Stimulated activated CD4-positive, alpha-beta T cell treated with anti-CD3 and anti-CD28 coated beads, TNF-alpha, amount 100 ng/mL, for 48 hours (primary cell): Measurements from ENCODE around the gene PIGV.
"Not testable (repeated sequence)": the region's sequence is repeated elsewhere in the genome, so short reads cannot be mapped to it uniquely, and the experiment has no call there.

Experiments
- DNase-seq, 3 donors: peaks; one replicate each; pipeline ENCODE4 v3.0.0-alpha.2; 2020; ENCODE audit warnings: low read depth in 3 of 3

PIGV gene

DNA sequence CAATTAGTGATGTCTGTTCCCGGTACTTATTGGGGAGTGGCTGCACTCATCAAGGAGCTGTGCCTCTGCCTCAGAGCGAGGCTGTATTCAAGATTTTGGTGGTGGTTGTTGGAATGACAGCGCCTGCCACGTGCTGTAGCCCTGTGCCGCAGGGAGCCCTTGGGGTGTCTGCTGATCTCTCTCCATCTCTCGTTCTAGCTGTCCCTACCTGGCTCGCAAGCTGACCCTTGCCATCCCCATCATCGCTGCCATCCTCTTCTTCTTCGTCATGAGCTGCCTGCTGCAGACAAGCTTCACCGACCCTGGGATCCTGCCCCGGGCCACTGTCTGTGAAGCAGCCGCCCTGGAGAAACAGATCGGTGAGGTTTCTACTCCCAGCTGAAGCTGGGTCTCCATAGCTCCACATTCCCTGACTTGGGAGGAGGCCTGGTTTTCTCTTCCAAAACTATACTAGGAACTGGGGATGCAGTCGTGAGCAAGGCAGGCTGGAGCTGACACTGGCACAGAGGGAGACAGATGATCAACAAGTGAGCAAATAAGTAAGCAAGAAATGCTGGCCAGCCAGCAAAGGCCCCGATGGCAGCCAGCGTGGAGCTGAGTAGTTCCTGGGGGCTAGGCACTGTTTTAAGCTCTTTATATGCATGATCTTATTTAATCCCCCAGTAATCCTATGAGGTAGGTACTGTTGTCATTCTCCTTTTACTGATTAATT is 44.7 kb downstream of the PIGV start:
- DNase-seq = no peak

DNA sequence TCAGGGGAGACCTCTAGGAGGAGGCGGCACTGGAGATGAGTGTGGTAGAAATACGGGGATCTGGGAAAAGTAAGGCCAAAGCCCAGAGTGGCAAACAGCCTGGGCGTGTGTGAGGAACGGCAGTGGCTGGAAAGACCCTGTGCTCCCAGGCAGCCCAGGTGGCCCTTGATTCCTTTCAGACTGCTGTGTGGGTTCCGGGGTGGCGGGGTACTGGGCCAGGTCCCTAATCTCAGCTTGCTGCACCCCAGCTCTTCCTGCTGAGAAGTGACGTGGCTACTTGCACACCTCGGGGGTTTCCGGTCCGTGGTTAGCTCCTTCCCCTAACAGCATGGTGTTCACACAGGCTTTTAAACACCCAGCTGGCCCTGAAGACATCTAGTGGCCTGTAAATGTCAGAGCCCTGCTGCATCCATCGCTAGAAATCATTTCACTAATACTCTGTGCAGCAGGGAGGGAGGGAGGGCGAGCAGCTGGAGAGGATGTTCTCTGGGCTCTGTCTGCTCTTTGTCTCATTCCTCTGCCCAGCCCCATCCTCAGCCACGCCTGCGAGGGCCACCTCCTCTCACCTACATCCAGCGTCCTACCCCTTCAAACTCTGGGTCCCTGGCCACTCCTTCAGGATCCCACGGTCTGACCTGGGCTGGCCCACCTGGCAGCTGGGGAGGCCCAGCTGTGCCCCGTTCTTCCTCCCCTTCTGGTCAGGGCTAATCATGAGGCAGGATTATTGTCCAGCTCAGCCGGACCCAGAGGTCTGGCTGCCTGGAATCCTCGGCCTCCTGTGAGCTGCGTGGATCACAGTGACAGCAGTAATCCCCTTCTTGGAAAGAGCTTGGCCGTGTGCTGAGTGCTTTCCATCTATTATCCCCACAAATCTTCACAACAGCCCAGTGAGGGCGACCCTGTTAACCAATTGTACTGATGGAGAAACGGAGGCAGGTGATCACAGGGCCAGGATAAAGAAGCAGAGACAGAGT is 46.0 kb downstream of the PIGV start:
- peak; percentile 47 to 76 (median 71) for DNase-seq

DNA sequence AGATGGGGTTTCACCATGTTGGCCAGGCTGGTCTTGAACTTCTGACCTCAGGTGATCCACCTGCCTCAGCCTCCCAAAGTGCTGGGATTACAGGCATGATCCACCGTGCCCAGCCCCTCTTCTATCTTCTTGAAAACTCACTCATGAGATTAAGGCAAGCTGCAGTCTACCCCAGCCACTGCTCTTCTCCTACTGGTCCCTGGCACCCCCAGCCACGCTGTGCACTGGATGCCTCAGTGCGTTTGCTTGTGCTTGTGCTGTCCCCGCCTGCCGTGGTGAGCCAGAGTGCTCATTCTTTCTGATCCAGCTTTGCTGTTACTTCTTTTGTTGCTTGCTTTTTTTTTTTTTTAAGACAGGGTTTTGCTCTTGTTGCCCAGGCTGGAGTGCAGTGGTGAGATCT is 49.9 kb downstream of the PIGV start:
- DNase-seq = not testable (repeated sequence)

DNA sequence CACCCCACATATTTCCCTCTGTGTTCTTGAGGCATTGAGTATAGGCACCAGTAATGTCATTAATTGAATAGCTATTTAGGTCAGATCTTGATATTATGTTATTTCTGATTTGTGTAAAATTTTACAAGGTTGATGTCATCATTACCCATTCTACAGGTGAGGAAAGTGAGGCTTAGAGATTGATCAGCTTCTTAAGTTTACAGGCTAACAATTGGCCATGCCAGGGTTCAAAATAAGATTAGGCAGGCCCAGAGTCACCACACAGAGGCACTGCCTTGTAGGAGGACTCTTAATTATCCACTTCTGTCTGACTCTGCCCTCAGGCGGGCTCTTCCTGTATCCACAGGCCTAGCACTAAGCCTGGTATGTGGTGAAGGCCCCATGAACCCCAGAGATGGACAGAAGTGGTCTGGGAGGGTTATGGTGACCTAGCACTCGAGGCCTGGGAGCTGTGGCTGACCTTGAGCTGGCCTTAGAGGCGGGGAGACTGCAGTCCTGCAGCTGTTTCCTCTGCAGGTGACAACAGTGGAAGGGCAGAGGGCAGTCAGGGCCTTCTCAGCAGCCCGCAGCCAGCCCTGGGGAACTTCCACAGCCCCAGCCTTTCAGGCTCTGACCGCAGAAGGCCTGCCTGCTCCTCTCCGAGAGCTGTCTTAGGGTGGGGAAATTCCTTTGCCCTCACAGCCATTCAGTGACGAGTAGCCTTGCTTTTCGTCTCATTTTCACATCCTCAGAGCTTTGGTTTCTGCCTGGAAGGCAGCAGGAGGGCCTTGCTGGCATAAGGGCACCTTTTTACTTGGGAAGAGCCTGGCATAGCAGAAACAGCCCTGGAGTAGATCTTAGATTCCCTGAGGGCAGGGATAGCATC is 51.0 kb downstream of the PIGV start:
- DNase-seq = peak in 2 of 3 donors; percentile 28 to 38

DNA sequence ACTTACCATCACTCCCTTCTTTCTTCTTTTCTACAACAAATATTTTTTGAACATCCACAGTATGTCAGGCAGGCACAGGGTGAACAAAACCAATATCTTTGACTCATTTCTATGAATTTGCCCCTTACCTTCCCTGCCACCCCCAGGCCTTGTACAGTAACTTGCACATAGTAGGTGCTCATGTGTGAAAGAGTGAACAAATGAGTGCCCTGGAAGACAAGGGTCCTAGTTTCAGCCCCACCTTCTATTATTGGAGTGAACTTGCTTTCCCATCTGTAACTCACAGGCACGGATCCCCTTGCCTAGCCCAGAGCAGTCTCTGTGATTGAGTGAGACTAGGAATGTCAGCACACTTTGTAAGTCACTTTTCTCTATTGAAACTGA is 51.6 kb downstream of the PIGV start:
- no peak for DNase-seq

DNA sequence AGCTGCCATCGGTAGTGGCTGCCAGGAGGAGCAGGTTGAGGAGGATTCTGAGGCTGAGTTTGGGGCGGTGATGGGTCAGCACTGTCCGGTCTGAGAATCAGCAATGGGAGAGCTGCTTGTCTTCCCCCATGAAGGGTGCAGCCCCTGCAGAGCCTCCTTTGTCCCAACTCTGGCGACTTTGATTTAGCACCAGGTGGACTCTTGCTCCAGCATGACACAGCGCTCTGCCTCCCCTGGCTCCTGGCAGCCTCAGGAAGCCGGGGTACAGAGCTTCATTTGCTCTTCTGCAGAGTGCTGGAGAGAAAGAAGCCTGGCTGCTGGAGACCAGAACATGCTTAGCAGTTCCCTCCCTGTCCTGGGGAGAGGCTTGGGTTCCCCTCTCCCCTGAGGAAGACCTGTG is 52.0 kb downstream of the PIGV start:
- no peak for DNase-seq

DNA sequence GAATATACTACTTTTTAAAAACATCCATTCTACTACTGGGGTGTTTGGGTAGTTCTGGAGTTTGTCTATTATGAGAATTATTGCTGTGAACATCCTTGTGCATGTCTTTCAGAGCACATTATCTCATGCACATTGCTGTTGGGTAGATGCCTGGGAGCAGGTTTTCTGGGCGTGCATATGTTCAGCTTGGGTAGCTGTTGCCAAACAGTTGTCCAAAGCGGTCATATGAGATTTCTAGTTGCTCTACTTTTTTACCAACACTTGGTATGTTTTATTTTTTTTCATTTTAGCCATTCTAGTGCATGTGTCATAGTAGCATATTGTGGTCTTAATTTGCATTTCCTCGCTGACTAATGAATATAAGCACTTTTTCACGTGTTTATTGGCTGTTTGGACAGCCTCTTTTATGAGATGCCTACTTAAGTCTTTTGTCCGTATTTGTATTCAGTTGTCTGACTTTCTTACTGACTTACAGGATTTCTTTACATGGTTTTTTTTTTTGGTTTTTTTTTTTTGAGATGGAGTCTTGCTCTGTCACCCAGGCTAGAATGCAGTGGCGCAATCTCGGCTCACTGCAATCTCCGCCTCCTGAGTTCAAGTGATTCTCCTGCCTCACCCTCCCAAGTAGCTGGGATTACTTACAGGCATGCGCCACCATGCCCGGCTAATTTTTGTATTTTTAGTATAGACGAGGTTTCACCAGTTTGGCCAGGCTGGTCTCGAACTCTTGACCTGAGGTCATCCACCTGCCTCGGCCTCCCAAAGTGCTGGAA is 56.9 kb downstream of the PIGV start:
- DNase-seq = no peak

DNA sequence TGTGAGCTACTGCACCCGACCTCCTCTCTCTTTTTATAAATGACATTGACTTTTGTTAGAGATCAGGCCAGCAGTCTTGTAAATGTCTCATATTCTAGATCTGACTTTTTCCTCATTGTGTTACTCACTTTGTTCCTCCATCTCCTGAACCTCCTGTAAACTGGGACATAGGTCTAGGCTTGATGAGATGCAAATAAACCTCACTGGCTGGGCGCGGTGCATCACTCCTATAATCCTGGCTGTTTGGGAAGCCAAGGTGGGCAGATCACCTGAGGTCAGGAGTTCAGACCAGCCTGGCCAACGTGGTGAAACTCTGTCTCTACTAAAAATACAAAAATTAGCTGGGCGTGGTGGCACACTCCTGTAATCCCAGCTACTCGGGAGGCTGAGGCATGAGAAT is 60.1 kb downstream of the PIGV start:
- DNase-seq = not testable (repeated sequence)
